H1 (cell line): ENCODE data around the gene PLEKHG4. TPM values are rescaled to one million over a fixed set of nuclear protein-coding genes. Genes with fewer than 3 reads are reported as not detected.

Experiments
- CTCF ChIA-PET: fragments of 300-600 bp; sonication (Branson Sonifier 250); formaldehyde crosslinking; loops from one replicate; lab custom pipeline; 2021; ENCODE audit not compliant: partially characterized antibody; lab: Charles Lee
- POLR2A ChIA-PET: fragments of 300-600 bp; sonication (Branson Sonifier 250); formaldehyde crosslinking; loops from one replicate; lab custom pipeline; 2021; ENCODE audit warnings: inconsistent platforms; ENCODE audit not compliant: partially characterized antibody; lab: Charles Lee
- DNase-seq, 2 experiments: peaks; one replicate each; pipeline versions ENCODE4 v3.0.0 to v3.0.0-alpha.2; 2010 to 2022; ENCODE audit warnings: low spot score in 2 of 2, low read depth in 1 of 2, mixed read lengths in 1 of 2
- FAIRE-seq: peaks from 2 replicates; lab custom pipeline; 2011; peaks lifted over from hg19 to GRCh38; lab: Jason Lieb, UNC
- H2AFZ ChIP-seq: 2 replicates; pipeline ENCODE4 v1.8.1; 2012; ENCODE audit warnings: low read length, inconsistent platforms
- H2AK5ac ChIP-seq: 2 replicates; pipeline ENCODE4 v1.6.1; 2013; ENCODE audit warnings: low read depth, low read length
- H2BK120ac ChIP-seq: replicated peaks from 2 replicates; pipeline ENCODE3; 2013; ENCODE audit warnings: low read depth, low read length, inconsistent platforms
- H2BK12ac ChIP-seq: 2 replicates; pipeline ENCODE4 v1.6.1; 2013; ENCODE audit warnings: low read depth, low read length
- H2BK15ac ChIP-seq: 2 replicates; pipeline ENCODE4 v1.6.1; 2013; ENCODE audit warnings: low read length
- H2BK20ac ChIP-seq: 2 replicates; pipeline ENCODE4 v1.6.1; 2013; ENCODE audit warnings: low read length
- H2BK5ac ChIP-seq: 2 replicates; pipeline ENCODE4 v1.6.1; 2013; ENCODE audit warnings: low read depth, low read length
- H3K14ac ChIP-seq: 2 replicates; pipeline ENCODE4 v1.6.1; 2013; ENCODE audit warnings: inconsistent platforms; ENCODE audit not compliant: insufficient read length
- H3K18ac ChIP-seq: 2 replicates; pipeline ENCODE4 v1.6.1; 2013; ENCODE audit warnings: low read length; ENCODE audit errors: extremely low read depth
- H3K23ac ChIP-seq: 2 replicates; pipeline ENCODE4 v1.6.1; 2013; ENCODE audit warnings: inconsistent platforms; ENCODE audit not compliant: insufficient read length
- H3K23me2 ChIP-seq: 2 replicates; pipeline ENCODE4 v1.6.1; 2013; ENCODE audit warnings: low read depth, low read length
- H3K27ac ChIP-seq: 2 replicates; pipeline ENCODE4 v1.6.1; 2011; ENCODE audit warnings: low read depth, low read length, inconsistent platforms
- H3K27me3 ChIP-seq, 4 experiments: replicated peaks in 1 of 4; 1 replicate in 1 of 4; 2 replicates in 3 of 4; pipeline versions ENCODE4 v1.6.1 to v1.8.1; 2011 to 2013; ENCODE audit warnings: low read length in 3 of 4, mild to moderate bottlenecking in 3 of 4, inconsistent platforms in 2 of 4, mixed read lengths in 2 of 4, moderate library complexity in 1 of 4; ENCODE audit not compliant: control insufficient read depth in 3 of 4, insufficient read depth in 3 of 4; ENCODE audit errors: extremely low read depth in 1 of 4
- H3K36me3 ChIP-seq, 4 experiments: 2 replicates each; pipeline versions ENCODE4 v1.6.1 to v1.8.1; 2011 to 2013; ENCODE audit warnings: mild to moderate bottlenecking in 4 of 4, low read length in 3 of 4, moderate library complexity in 2 of 4, control low read depth in 1 of 4, inconsistent platforms in 1 of 4; ENCODE audit not compliant: insufficient read depth in 4 of 4, control insufficient read depth in 2 of 4
- H3K4ac ChIP-seq: replicated peaks from 2 replicates; pipeline ENCODE3; 2013; ENCODE audit warnings: low read length, low read depth, mixed read lengths, inconsistent platforms; ENCODE audit not compliant: insufficient read length
- H3K4me1 ChIP-seq, 4 experiments: replicated peaks in 1 of 4; 1 replicate in 1 of 4; 2 replicates in 3 of 4; pipeline versions ENCODE4 v1.6.1 to v1.8.1; 2011 to 2013; ENCODE audit warnings: low read length in 3 of 4, inconsistent platforms in 2 of 4, mixed read lengths in 1 of 4; ENCODE audit not compliant: insufficient read depth in 4 of 4, control insufficient read depth in 3 of 4
- H3K4me2 ChIP-seq, 2 experiments: 2 replicates each; pipeline versions ENCODE4 v1.6.1 to v1.8.1; 2011 to 2013; ENCODE audit warnings: low read depth in 2 of 2, low read length in 2 of 2, control low read depth in 1 of 2, inconsistent platforms in 1 of 2, mild to moderate bottlenecking in 1 of 2; ENCODE audit not compliant: insufficient read depth in 1 of 2
- H3K4me3 ChIP-seq, 4 experiments: fragments of 200-600, 300-600 bp in 1 of 4; sonication (generic), shearing (Covaris generic), sonication (Bioruptor Twin) in 1 of 4; 2 replicates each; pipeline versions ENCODE4 v1.5.1 to v1.8.1; 2011 to 2016; ENCODE audit warnings: low read length in 4 of 4, low read depth in 3 of 4, control low read depth in 2 of 4, inconsistent platforms in 2 of 4, mild to moderate bottlenecking in 2 of 4, mixed read lengths in 1 of 4, moderate library complexity in 1 of 4; ENCODE audit not compliant: insufficient read depth in 2 of 4; ENCODE audit errors: extremely low read depth in 1 of 4
- H3K56ac ChIP-seq: replicated peaks from 2 replicates; pipeline ENCODE3; 2013; ENCODE audit warnings: low read depth, mild to moderate bottlenecking, mixed read lengths, low read length, inconsistent platforms; ENCODE audit not compliant: insufficient read length
- H3K79me1 ChIP-seq: 2 replicates; pipeline ENCODE4 v1.6.1; 2013; ENCODE audit warnings: low read depth, low read length, control low read depth
- H3K79me2 ChIP-seq, 2 experiments: 2 replicates each; pipeline versions ENCODE4 v1.6.1 to v1.8.1; 2012 to 2013; ENCODE audit warnings: low read length in 2 of 2, mild to moderate bottlenecking in 2 of 2, inconsistent platforms in 1 of 2; ENCODE audit not compliant: insufficient read depth in 2 of 2, control insufficient read depth in 1 of 2
- H3K9ac ChIP-seq, 4 experiments: replicated peaks in 1 of 4; 1 replicate in 1 of 4; 2 replicates in 3 of 4; pipeline versions ENCODE4 v1.6.1 to v1.8.1; 2011 to 2013; ENCODE audit warnings: low read depth in 3 of 4, low read length in 3 of 4, control low read depth in 2 of 4, mild to moderate bottlenecking in 2 of 4, moderate library complexity in 2 of 4, inconsistent platforms in 1 of 4; ENCODE audit errors: extremely low read depth in 1 of 4
- H3K9me3 ChIP-seq, 2 experiments: 2 replicates each; pipeline versions ENCODE4 v1.6.1 to v1.8.1; 2012 to 2013; ENCODE audit warnings: mild to moderate bottlenecking in 2 of 2, moderate library complexity in 2 of 2, control low read depth in 1 of 2, inconsistent platforms in 1 of 2, low read depth in 1 of 2, low read length in 1 of 2, mixed read lengths in 1 of 2; ENCODE audit not compliant: insufficient read depth in 2 of 2
- H4K20me1 ChIP-seq, 2 experiments: replicated peaks in 1 of 2; 2 replicates each; pipeline versions ENCODE3 to v1.8.1; 2011 to 2013; ENCODE audit warnings: inconsistent platforms in 2 of 2, low read length in 2 of 2, mild to moderate bottlenecking in 1 of 2; ENCODE audit not compliant: insufficient read depth in 2 of 2, control insufficient read depth in 1 of 2
- H4K5ac ChIP-seq: 2 replicates; pipeline ENCODE4 v1.6.1; 2013; ENCODE audit warnings: low read length, low read depth, mixed read lengths, inconsistent platforms; ENCODE audit not compliant: insufficient read length
- H4K8ac ChIP-seq: 2 replicates; pipeline ENCODE4 v1.8.0; 2013; ENCODE audit warnings: mild to moderate bottlenecking, moderate library complexity, low read length, inconsistent platforms; ENCODE audit not compliant: insufficient read depth; ENCODE audit errors: extremely low read depth
- H4K91ac ChIP-seq: replicated peaks from 2 replicates; pipeline ENCODE3; 2013; ENCODE audit warnings: low read length, mixed read lengths, inconsistent platforms; ENCODE audit not compliant: insufficient read length
- CHD1 ChIP-seq: IDR thresholded peaks from 2 replicates; pipeline ENCODE4 v1.6.1; 2012; ENCODE audit warnings: low read depth, low read length, improper control_type of control experiment
- GTF2F1 ChIP-seq: IDR thresholded peaks from 2 replicates; pipeline ENCODE4 v1.6.1; 2012; ENCODE audit warnings: low read depth, low read length, improper control_type of control experiment, borderline replicate concordance
- KDM4A ChIP-seq: IDR thresholded peaks from one replicate; pipeline ENCODE4 v1.7.1; 2012; ENCODE audit warnings: low read depth, mild to moderate bottlenecking, moderate library complexity, low read length, inconsistent platforms; ENCODE audit not compliant: severe bottlenecking
- SAP30 ChIP-seq: fragments of 300-600 bp; sonication (generic); IDR thresholded peaks from 2 replicates; pipeline ENCODE4 v1.7.1; 2012; ENCODE audit warnings: low read length, moderate library complexity, mild to moderate bottlenecking, inconsistent platforms; ENCODE audit not compliant: insufficient read depth, insufficient replicate concordance
- SP2 ChIP-seq: IDR thresholded peaks from 2 replicates; pipeline ENCODE4 v1.6.1; 2012; ENCODE audit warnings: mild to moderate bottlenecking, low read length, inconsistent platforms
- ZNF274 ChIP-seq: IDR thresholded peaks from 2 replicates; pipeline ENCODE4 v1.7.0; 2012; ENCODE audit warnings: low read length, borderline replicate concordance; ENCODE audit errors: extremely low read depth
- whole genome bisulfite sequencing, 2 experiments: shearing (Covaris generic) in 1 of 2; methylation state at CpG; one replicate each; pipeline versions ENCODE4 v1.1.6 to v1.1.7; 2013 to 2015; ENCODE audit warnings: low lambda C conversion rate in 2 of 2, mixed read lengths in 2 of 2, inconsistent platforms in 1 of 2, low coverage in 1 of 2, missing lambda C conversion rate in 1 of 2; ENCODE audit not compliant: insufficient replicate concordance in 2 of 2, insufficient coverage in 1 of 2, insufficient read length in 1 of 2; ENCODE audit errors: extremely low coverage in 1 of 2, missing lambda C conversion rate in 1 of 2; 5-methylcytosine and 5-hydroxymethylcytosine counted together
- polyA plus RNA-seq, 7 experiments: library from polyadenylated mRNA; depleted of rRNA in 3 of 7; stranded (reverse) in 5 of 7; unstranded in 2 of 7; fragments of >200 nt in 5 of 7; fragments of 200-250 nt in 2 of 7; gene quantifications; 1 replicate in 5 of 7; 2 replicates in 1 of 7; 4 replicates in 1 of 7; pipeline versions ENCODE4 v1.2.1 to v1.2.3, GENCODE V29; 2011 to 2013; ENCODE audit warnings: missing spikeins in 2 of 7, mixed read lengths in 2 of 7
- total RNA-seq: library from RNA; stranded (reverse); fragmentation: NEBNext Ultra II Directional; extraction: Animal tissue kit (Norgen Biotek cat#: 25700); gene quantifications from 2 replicates; pipeline ENCODE4 v1.2.1, GENCODE V29; 2021

PLEKHG4 gene
- total and polyA plus RNA-seq, 2 of the 8 experiments (the other 6 are each of a cell fraction or from before 2014, with no cell fraction given): 7.7 to 11.1 TPM

DNA sequence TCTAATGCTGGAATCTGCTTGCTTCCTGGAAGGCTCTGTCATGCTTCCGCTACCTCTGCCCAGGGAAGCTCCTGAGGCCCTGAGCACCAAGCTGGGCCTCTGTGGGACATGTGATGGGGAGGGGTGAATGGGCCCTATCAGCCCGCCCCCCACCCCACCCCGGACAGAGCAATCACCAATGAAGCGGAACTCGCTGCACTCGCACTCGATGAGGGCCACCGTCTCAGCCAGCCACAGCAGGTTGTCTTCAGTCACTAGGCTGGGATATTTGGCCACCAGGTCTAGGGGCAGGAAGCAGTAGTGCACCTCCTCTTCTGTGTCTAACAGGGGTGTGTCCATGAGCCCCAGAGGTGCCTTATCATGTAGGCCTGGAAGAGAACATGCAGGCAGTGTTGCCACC, 23.6 kb downstream of the PLEKHG4 start:
- Histone ChIP-seq H3K56ac (no peak overlapping the region), H3K9ac (no peak overlapping the region), H2BK15ac (no peak overlapping the region), H3K4me2 (no peak overlapping the region), H3K36me3 (no peaks in the 10 kb centered on the region), H3K79me1 (no peaks in the 10 kb centered on the region), H2BK12ac (no peak overlapping the region), H2BK20ac (no peak overlapping the region), H3K23me2 (no peaks in the 10 kb centered on the region; the same call in 1 of the 2 replicates), H4K91ac (no peak overlapping the region), H4K8ac (no peak overlapping the region), H3K27me3 (peaks cover 0 to 2% (median 0%) of the 10 kb centered on the region in 4 experiments; a peak in 1 of 7 replicates), H3K4me1 (no peaks in the 10 kb centered on the region)
- POLR2A ChIA-PET: no interaction called here
- TF ChIP-seq CHD1 (no peak), SP2 (no peak), SAP30 (no peak), ZNF274 (no peak), GTF2F1 (no peak), KDM4A (no peak)
- TF ChIP-seq, all 59 proteins: peak for 0
- FAIRE-seq: no peak
- CTCF ChIA-PET: interaction anchor here (1.4 to 11.3 kb wide), 2 partner anchors 14 to 18 kb away, joined by 3 to 93 read pairs; no protein-coding TSS in a partner anchor
- no peak overlapping the region for H3K23ac ChIP-seq
- no peak overlapping the region for H4K5ac ChIP-seq
- H3K9me3 ChIP-seq: no peaks in the 10 kb centered on the region; a peak in 1 of 4 replicates
- no peaks in the 10 kb centered on the region for H3K79me2 ChIP-seq
- H3K4ac ChIP-seq: no peak overlapping the region
- H2BK120ac ChIP-seq: no peak overlapping the region
- DNase-seq: no peak
- H3K27ac ChIP-seq: no peak overlapping the region
- H2AK5ac ChIP-seq: no peak overlapping the region
- H2AFZ ChIP-seq: no peak overlapping the region
- no peak overlapping the region for H3K18ac ChIP-seq
- H4K20me1 ChIP-seq: no peaks in the 10 kb centered on the region
- WGBS, 2 experiments: 97% methylated on average over 5 of the region's 8 CpGs; no CpG with 5 or more reads in 1 of the 2 experiments
- H3K4me3 ChIP-seq: no peak overlapping the region
- no peak overlapping the region for H2BK5ac ChIP-seq
- H3K14ac ChIP-seq: no peak overlapping the region
